GM23338 (cell line): ENCODE data around the gene PDSS2.

Source experiments
- CREB1 ChIP-seq: fragments of 250-450 bp; sonication (Bioruptor Pico); IDR thresholded peaks from 2 replicates; pipeline ENCODE4 v1.5.0; 2020; ENCODE audit warnings: low read depth, mild to moderate bottlenecking, moderate library complexity
- CTCF ChIP-seq, 2 experiments: fragments of 200-600 bp in 1 of 2; sonication (generic) in 1 of 2; conservative IDR thresholded peaks; 2 replicates each; pipeline versions ENCODE4 v1.5.1 to v1.6.1; 2016 to 2017; ENCODE audit warnings: antibody characterized with exemption in 2 of 2, low read depth in 2 of 2, mild to moderate bottlenecking in 2 of 2, moderate library complexity in 1 of 2
- EZH2 ChIP-seq: fragments of 200-600 bp; sonication (generic); IDR thresholded peaks from one replicate; pipeline ENCODE4 v1.8.0; 2017; ENCODE audit warnings: antibody characterized with exemption, mild to moderate bottlenecking, low read depth; ENCODE audit not compliant: unreplicated experiment
- EZH2phosphoT487 ChIP-seq: fragments of 200-600 bp; sonication (generic); IDR thresholded peaks from one replicate; pipeline ENCODE4 v1.8.1; 2018; ENCODE audit warnings: antibody characterized with exemption; ENCODE audit not compliant: unreplicated experiment
- JUNB ChIP-seq: IDR thresholded peaks from one replicate; pipeline ENCODE4 v1.6.1; 2016; ENCODE audit warnings: antibody characterized with exemption; ENCODE audit not compliant: unreplicated experiment
- POLR2AphosphoS5 ChIP-seq: IDR thresholded peaks from 2 replicates; pipeline ENCODE4 v1.6.1; 2016; ENCODE audit warnings: antibody characterized with exemption, low read depth

GRCh38 chr6:107496892-107497684, 37.7 kb upstream of the PDSS2 start:
- TF ChIP-seq CTCF (conservative IDR thresholded peaks at IDR 0.05; ENCODE audit: low read depth in 2 of 2) (no peak), EZH2phosphoT487 (no peak), EZH2 (no peak), JUNB (no peak), POLR2AphosphoS5 (no peak), CREB1 (CRISPR knock-in tag) (no peak)
